BJ (cell line): Measurements from ENCODE around the gene BHMT2. TPM values are rescaled to one million over a fixed set of nuclear protein-coding genes. Genes with fewer than 3 reads are reported as not detected.

ENCODE experiments used
- CTCF ChIA-PET: fragments of 350-600 bp; formaldehyde crosslinking; extraction: SDS; loops from one replicate; lab custom pipeline; 2021; ENCODE audit warnings: antibody characterized with exemption, inconsistent platforms; lab: Yijun Ruan, JAX
- POLR2A ChIA-PET: fragments of 300-600 bp; sonication (Branson Sonifier 250); formaldehyde crosslinking; extraction: SDS; loops from one replicate; lab custom pipeline; 2021; ENCODE audit warnings: antibody characterized with exemption; lab: Charles Lee
- DNase-seq: peaks from one replicate; pipeline ENCODE4 v3.0.0-alpha.2; 2011; ENCODE audit warnings: low read depth
- H3K27me3 ChIP-seq: 2 replicates; pipeline ENCODE4 v1.6.0; 2011; ENCODE audit warnings: low read length; ENCODE audit not compliant: control insufficient read depth, insufficient read depth
- H3K36me3 ChIP-seq: 2 replicates; pipeline ENCODE4 v1.5.1; 2011; ENCODE audit warnings: low read length; ENCODE audit not compliant: control insufficient read depth, insufficient read depth
- H3K4me3 ChIP-seq: 2 replicates; pipeline ENCODE4 v1.5.1; 2011; ENCODE audit warnings: low read depth, mild to moderate bottlenecking, control low read depth, low read length
- polyA minus RNA-seq: library from RNA; depleted of rRNA, polyadenylated mRNA; stranded (reverse); fragments of >200 nt; gene quantifications from 2 replicates; pipeline ENCODE4 v1.2.3, GENCODE V29; 2011; rRNA and poly(A)+ RNA removed
- polyA plus RNA-seq: library from polyadenylated mRNA; depleted of rRNA; stranded (reverse); fragments of >200 nt; gene quantifications from 2 replicates; pipeline ENCODE4 v1.2.3, GENCODE V29; 2011; rRNA removed
- TF ChIP-seq, protein P1 (sequence below): IDR thresholded peaks from 2 replicates; pipeline ENCODE4 v1.5.1; 2011; ENCODE audit warnings: low read depth, mild to moderate bottlenecking, control low read depth, inconsistent platforms, low read length, moderate library complexity; ENCODE audit not compliant: insufficient read depth

BHMT2 gene, protein sequence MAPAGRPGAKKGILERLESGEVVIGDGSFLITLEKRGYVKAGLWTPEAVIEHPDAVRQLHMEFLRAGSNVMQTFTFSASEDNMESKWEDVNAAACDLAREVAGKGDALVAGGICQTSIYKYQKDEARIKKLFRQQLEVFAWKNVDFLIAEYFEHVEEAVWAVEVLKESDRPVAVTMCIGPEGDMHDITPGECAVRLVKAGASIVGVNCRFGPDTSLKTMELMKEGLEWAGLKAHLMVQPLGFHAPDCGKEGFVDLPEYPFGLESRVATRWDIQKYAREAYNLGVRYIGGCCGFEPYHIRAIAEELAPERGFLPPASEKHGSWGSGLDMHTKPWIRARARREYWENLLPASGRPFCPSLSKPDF
- 11.5 and 12.4 TPM in 2 replicates for polyA plus RNA-seq
- polyA minus RNA-seq, result 4.9 and 5.0 TPM in 2 replicates

DNA sequence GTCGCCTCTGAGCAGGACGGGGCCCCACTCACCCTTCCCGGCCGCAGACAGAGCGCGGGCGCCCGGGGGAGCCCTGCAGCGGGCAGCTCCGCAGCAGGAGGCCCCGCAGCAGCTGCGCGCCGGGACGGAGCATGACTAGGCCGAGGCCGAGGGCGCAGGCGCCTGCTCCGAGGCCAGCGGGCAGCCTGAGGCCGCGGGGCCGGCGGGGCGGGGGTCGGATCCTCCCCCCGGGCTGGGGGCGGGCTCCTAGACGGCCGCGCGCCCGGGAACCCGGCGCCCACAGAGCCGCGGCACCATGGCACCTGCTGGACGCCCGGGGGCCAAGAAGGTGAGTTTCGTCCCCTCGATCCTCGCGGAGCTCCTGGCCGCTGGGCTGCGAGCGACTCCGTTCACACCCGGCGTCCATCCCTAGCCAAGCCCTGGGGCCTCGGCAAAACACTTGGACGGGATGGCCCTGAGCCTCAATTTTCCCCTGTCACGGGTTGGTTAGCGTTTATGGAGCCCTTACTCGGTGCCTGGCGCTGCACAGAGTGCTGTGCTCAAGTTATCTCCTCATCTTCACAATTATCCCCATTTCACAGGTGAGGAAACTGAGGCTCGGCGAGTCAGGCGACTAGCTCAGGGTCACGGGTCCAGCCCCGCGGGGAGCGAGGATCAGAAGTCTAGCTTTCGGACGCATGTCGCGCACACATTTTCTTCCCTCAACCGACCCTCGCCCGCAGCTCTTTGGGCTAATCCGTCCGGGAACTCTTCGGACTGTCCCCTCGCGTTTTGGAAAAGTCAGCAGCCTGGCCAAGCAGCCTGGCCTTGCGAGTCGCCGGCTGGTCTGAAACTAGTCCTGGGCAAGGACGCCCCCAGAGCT lies at the start of gene BHMT2, which contains the start of gene DMGDH:
TSS of gene BHMT2 (plus strand) at position 280 of the 862 bp plus-strand sequence. CDS start at position 296, 16 bp downstream.
TSS of gene DMGDH (minus strand) at position 187 of the 862 bp plus-strand sequence. CDS start at position 133, 54 bp downstream.
- H3K27me3 ChIP-seq, result no peaks in the 10 kb centered on the region
- ChIA-PET POLR2A (interaction anchor here (0.6 kb wide), 1 partner anchor 441 kb away, joined by 3 read pairs; no protein-coding TSS in a partner anchor), CTCF (interaction anchor here (0.5 to 1.2 kb wide), 4 partner anchors 10 to 1525 kb away, joined by 3 to 6 read pairs (median 4); no protein-coding TSS in a partner anchor)
- TF ChIP-seq, protein P1, sequence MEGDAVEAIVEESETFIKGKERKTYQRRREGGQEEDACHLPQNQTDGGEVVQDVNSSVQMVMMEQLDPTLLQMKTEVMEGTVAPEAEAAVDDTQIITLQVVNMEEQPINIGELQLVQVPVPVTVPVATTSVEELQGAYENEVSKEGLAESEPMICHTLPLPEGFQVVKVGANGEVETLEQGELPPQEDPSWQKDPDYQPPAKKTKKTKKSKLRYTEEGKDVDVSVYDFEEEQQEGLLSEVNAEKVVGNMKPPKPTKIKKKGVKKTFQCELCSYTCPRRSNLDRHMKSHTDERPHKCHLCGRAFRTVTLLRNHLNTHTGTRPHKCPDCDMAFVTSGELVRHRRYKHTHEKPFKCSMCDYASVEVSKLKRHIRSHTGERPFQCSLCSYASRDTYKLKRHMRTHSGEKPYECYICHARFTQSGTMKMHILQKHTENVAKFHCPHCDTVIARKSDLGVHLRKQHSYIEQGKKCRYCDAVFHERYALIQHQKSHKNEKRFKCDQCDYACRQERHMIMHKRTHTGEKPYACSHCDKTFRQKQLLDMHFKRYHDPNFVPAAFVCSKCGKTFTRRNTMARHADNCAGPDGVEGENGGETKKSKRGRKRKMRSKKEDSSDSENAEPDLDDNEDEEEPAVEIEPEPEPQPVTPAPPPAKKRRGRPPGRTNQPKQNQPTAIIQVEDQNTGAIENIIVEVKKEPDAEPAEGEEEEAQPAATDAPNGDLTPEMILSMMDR, result no peak
- DNase-seq, result no peak
- peak within 1 kb of the TSS; percentile 31 for H3K4me3 ChIP-seq
- no peaks in the 10 kb centered on the region for H3K36me3 ChIP-seq

DNA sequence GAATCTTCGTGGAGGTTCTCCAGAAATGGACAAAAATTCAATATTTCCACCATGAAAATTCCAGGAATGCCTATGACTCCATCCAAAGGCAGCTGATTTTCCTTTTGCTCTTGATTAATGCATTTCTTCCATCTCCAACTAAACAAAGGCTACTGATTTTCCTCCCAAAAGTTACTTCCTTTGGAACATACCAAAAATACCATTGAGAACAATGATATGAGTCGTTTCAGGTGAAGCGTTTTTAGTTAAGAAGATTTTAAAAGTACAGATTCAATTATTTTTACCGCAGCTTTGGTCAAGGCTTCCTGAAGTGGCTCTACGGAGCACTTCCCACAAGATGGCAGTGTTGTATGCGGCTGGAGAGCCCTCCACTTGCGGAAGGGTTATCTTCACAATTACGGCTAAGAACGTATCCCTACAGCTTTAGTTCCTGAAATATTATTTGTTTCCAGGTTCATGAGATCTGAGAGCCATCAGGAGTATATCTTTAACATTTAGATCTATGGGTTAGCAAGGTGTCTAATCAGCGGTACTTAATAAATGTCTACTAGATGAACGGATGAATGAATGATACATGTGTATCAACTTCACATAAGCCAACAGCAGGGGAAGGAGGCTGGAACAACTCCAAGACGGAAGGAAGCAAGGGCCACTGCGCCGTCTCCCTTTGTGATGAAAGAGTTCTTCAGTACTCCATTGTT lies 48.6 kb upstream of the BHMT2 start:
- ChIA-PET POLR2A (interaction anchor here (0.5 kb wide), 1 partner anchor 1071 kb away, joined by 8 read pairs; no protein-coding TSS in a partner anchor), CTCF (interaction anchor here (0.5 to 13.3 kb wide), 29 partner anchors 9 to 1062 kb away, joined by 3 to 439 read pairs (median 4); partner anchors contain the start of gene ARSB)
- Histone ChIP-seq H3K27me3 (no peaks in the 10 kb centered on the region), H3K36me3 (no peaks in the 10 kb centered on the region), H3K4me3 (no peak overlapping the region)
- TF ChIP-seq, protein P1, result peak; percentile 88
- peak; percentile 36 for DNase-seq

DNA sequence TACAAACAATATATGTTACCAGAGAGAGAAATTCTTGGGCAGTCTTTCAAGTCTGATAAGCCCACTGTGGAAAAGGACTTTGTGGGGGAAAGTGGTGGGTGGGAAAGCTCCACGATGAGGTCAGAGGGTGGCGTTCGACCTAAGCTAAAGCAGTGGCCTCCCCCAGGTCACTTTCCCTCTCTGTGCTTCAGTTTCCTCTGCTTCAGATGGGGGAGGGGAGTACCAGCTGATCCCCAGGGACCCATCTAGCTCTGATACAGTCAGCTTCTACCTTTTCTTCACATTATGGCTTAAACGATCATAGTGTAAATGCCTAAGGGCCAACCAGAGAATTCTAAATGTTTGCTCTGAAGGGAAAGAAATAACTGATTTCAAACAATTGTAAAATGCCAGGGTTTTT lies 47.8 kb upstream of the BHMT2 start:
- DNase-seq, result no peak
- ChIA-PET CTCF (interaction anchor here (0.5 to 13.3 kb wide), 17 partner anchors 8 to 1062 kb away, joined by 3 to 439 read pairs (median 6); partner anchors contain the start of gene ARSB), POLR2A (no interaction called here)
- Histone ChIP-seq H3K36me3 (no peaks in the 10 kb centered on the region), H3K4me3 (no peak overlapping the region), H3K27me3 (no peaks in the 10 kb centered on the region)
- TF ChIP-seq, protein P1, result no peak

DNA sequence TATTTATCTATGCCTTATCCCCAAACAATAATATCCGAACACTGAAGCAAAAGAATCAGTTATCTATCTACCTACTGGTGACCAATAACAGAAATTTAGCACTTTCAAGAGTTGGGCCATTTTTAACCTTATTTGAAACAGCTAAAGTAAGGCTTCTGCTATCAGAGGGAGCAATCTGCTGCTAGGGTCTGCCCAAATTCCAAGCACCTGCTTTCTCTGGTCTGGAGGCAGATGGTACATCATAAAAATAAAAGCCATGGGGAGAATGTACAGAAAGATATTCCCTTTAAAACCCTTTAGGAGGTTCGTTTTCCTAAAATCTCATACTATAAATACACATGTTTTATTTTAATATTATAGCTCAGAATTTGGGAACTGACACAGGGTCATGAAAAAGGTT lies 46.8 kb upstream of the BHMT2 start:
- ChIA-PET POLR2A (no interaction called here), CTCF (interaction anchor here (1.1 to 13.3 kb wide), 7 partner anchors 11 to 443 kb away, joined by 4 to 439 read pairs (median 38); partner anchors contain the start of gene ARSB)
- no peaks in the 10 kb centered on the region for H3K36me3 ChIP-seq
- TF ChIP-seq, protein P1, result no peak
- DNase-seq, result no peak
- H3K4me3 ChIP-seq, result no peak overlapping the region
- no peaks in the 10 kb centered on the region for H3K27me3 ChIP-seq
